Mesendoderm (in vitro differentiated cells): ENCODE data around the gene OR2D3. TPM values are rescaled to one million over a fixed set of nuclear protein-coding genes. Genes with fewer than 3 reads are reported as not detected.

Experiments
- DNase-seq: peaks from one replicate; pipeline ENCODE4 v3.0.0; 2013
- H2AK5ac ChIP-seq: 2 replicates; pipeline ENCODE4 v1.6.1; 2013; ENCODE audit warnings: low read length, inconsistent platforms
- H2BK120ac ChIP-seq: 2 replicates; pipeline ENCODE4 v1.6.1; 2013; ENCODE audit warnings: low read depth, mild to moderate bottlenecking, low read length, moderate library complexity, mixed read lengths
- H2BK15ac ChIP-seq: replicated peaks from 2 replicates; pipeline ENCODE4 v1.6.1; 2013; ENCODE audit warnings: low read depth, mild to moderate bottlenecking, moderate library complexity
- H2BK5ac ChIP-seq: 2 replicates; pipeline ENCODE4 v1.6.1; 2013; ENCODE audit warnings: low read length, inconsistent platforms
- H3K18ac ChIP-seq: 2 replicates; pipeline ENCODE4 v1.6.1; 2013; ENCODE audit warnings: mild to moderate bottlenecking, low read length, mixed read lengths
- H3K23ac ChIP-seq: one replicate; pipeline ENCODE4 v1.6.1; 2013; ENCODE audit warnings: low read length
- H3K27ac ChIP-seq: 2 replicates; pipeline ENCODE4 v1.5.1; 2013; ENCODE audit warnings: low read depth, mild to moderate bottlenecking, inconsistent platforms, low read length, moderate library complexity
- H3K27me3 ChIP-seq: 2 replicates; pipeline ENCODE4 v1.6.1; 2013; ENCODE audit warnings: low read length, control low read depth, mild to moderate bottlenecking, inconsistent platforms; ENCODE audit not compliant: insufficient read depth, poor library complexity
- H3K36me3 ChIP-seq: 2 replicates; pipeline ENCODE4 v1.6.1; 2013; ENCODE audit warnings: low read length, inconsistent platforms; ENCODE audit not compliant: control insufficient read depth, insufficient read depth
- H3K4ac ChIP-seq: one replicate; pipeline ENCODE4 v1.6.1; 2013; ENCODE audit warnings: low read depth, mild to moderate bottlenecking, low read length, moderate library complexity
- H3K4me1 ChIP-seq: 2 replicates; pipeline ENCODE4 v1.6.1; 2013; ENCODE audit warnings: low read depth, low read length, inconsistent platforms; ENCODE audit not compliant: control insufficient read depth
- H3K4me2 ChIP-seq: 2 replicates; pipeline ENCODE4 v1.6.1; 2013; ENCODE audit warnings: low read length
- H3K4me3 ChIP-seq: 2 replicates; pipeline ENCODE4 v1.5.1; 2013; ENCODE audit warnings: mild to moderate bottlenecking, low read length
- H3K56ac ChIP-seq: one replicate; pipeline ENCODE4 v1.6.1; 2013; ENCODE audit warnings: low read length
- H3K79me1 ChIP-seq: 2 replicates; pipeline ENCODE4 v1.6.1; 2013; ENCODE audit warnings: low read length, inconsistent platforms
- H3K79me2 ChIP-seq: 2 replicates; pipeline ENCODE4 v1.6.1; 2013; ENCODE audit warnings: mild to moderate bottlenecking, low read length; ENCODE audit not compliant: control insufficient read depth, insufficient read depth
- H3K9ac ChIP-seq: 2 replicates; pipeline ENCODE4 v1.6.1; 2013; ENCODE audit warnings: low read length, inconsistent platforms
- H4K5ac ChIP-seq: one replicate; pipeline ENCODE4 v1.6.1; 2013; ENCODE audit warnings: low read length
- H4K8ac ChIP-seq: one replicate; pipeline ENCODE4 v1.6.1; 2013; ENCODE audit warnings: low read depth, mild to moderate bottlenecking, control low read depth, low read length, moderate library complexity
- WGBS: extraction: QIAGEN DNeasy Blood & Tissue Kit; methylation state at CpG from one replicate; pipeline ENCODE4 v1.1.7; 2013; ENCODE audit warnings: low lambda C conversion rate, missing lambda C conversion rate; ENCODE audit not compliant: insufficient coverage; ENCODE audit errors: extremely low coverage; 5-methylcytosine and 5-hydroxymethylcytosine counted together
- polyA plus RNA-seq, 2 experiments: library from polyadenylated mRNA; stranded (reverse); fragments of 200-250 nt; gene quantifications; one replicate each; pipeline ENCODE4 v1.2.3, GENCODE V29; 2013

OR2D3 gene, protein sequence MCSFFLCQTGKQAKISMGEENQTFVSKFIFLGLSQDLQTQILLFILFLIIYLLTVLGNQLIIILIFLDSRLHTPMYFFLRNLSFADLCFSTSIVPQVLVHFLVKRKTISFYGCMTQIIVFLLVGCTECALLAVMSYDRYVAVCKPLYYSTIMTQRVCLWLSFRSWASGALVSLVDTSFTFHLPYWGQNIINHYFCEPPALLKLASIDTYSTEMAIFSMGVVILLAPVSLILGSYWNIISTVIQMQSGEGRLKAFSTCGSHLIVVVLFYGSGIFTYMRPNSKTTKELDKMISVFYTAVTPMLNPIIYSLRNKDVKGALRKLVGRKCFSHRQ
- polyA plus RNA-seq (2013, experiment 1 of 2): not detected
- polyA plus RNA-seq (2013, experiment 2 of 2): not detected

DNA sequence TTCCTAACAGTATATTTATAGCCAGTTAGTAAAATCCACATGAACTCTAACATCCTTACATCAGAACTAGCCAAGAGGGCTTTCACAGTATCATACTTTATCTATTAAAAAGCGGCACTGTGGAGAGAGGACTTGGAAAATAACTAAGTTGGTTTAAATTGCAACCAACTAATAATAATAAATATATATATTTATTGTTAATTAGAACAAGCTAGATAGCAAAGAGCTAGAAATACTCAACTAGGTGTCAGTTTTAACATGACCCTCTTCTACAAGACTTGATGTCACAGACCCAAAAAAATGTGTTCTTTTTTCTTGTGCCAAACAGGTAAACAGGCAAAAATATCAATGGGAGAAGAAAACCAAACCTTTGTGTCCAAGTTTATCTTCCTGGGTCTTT, at the start of gene OR2D3:
OR2D3 (plus strand) TSS at position 301 of the 400 bp plus-strand sequence; CDS start at position 301, 0 bp downstream.
- Histone ChIP-seq H3K27me3 (no peaks in the 10 kb centered on the region), H3K36me3 (no peaks in the 10 kb centered on the region), H3K4me2 (no peak within 1 kb of the TSS), H4K5ac (no peak within 1 kb of the TSS), H3K9ac (no peak within 1 kb of the TSS), H2BK120ac (no peak within 1 kb of the TSS), H3K79me1 (no peaks in the 10 kb centered on the region), H3K23ac (no peak within 1 kb of the TSS), H3K56ac (no peak within 1 kb of the TSS), H3K4ac (no peak within 1 kb of the TSS), H3K18ac (no peak within 1 kb of the TSS), H3K4me1 (peaks cover 2% of the 10 kb centered on the region), H3K27ac (no peak within 1 kb of the TSS), H2BK15ac (no peak within 1 kb of the TSS), H3K4me3 (no peak within 1 kb of the TSS), H3K79me2 (no peaks in the 10 kb centered on the region), H4K8ac (no peak within 1 kb of the TSS), H2AK5ac (no peak within 1 kb of the TSS), H2BK5ac (no peak within 1 kb of the TSS)
- WGBS: no CpG with 5 or more reads among the region's 1 CpG
- no peak for DNase-seq

GRCh38 chr11:6871278-6871677, 49.5 kb upstream of the OR2D3 start:
- Histone ChIP-seq H3K4me2 (no peak overlapping the region), H4K8ac (no peak overlapping the region), H3K23ac (no peak overlapping the region), H2BK5ac (no peak overlapping the region), H3K27ac (no peak overlapping the region), H2BK15ac (no peak overlapping the region), H3K27me3 (no peaks in the 10 kb centered on the region), H3K9ac (no peak overlapping the region), H3K4ac (no peak overlapping the region), H3K18ac (no peak overlapping the region), H3K79me2 (no peaks in the 10 kb centered on the region), H2AK5ac (no peak overlapping the region), H3K79me1 (no peaks in the 10 kb centered on the region), H3K4me3 (no peak overlapping the region), H3K36me3 (no peaks in the 10 kb centered on the region), H4K5ac (no peak overlapping the region), H2BK120ac (no peak overlapping the region), H3K56ac (no peak overlapping the region), H3K4me1 (no peaks in the 10 kb centered on the region)
- no peak for DNase-seq
- no CpG with 5 or more reads among the region's 1 CpG for WGBS

DNA sequence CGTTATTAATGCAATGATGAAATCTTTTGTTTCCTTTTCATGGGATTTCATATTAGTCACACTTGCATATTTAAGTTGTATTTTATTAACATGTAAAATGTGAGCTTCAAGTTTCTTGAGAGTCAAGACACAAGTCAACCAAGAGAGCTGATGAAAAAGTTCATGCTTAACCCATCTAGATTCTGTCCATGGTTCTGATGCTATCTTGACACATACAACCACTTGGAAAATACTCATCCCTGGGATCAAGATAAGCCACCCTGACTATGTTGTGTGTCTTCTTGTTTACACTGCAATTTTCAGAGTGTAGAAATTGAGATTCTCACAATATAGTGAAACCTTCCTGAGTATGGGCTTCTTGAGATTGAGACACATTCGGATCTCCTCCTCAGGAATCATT, 45.0 kb upstream of the OR2D3 start:
- Histone ChIP-seq H3K4me1 (no peaks in the 10 kb centered on the region), H2BK15ac (no peak overlapping the region), H3K4ac (no peak overlapping the region), H3K9ac (no peak overlapping the region), H3K4me3 (no peak overlapping the region), H3K23ac (no peak overlapping the region), H3K27ac (no peak overlapping the region), H3K79me1 (no peaks in the 10 kb centered on the region), H4K8ac (no peak overlapping the region), H4K5ac (no peak overlapping the region), H2BK5ac (no peak overlapping the region), H2BK120ac (no peak overlapping the region), H3K18ac (no peak overlapping the region), H3K36me3 (no peaks in the 10 kb centered on the region), H2AK5ac (no peak overlapping the region), H3K4me2 (no peak overlapping the region), H3K79me2 (no peaks in the 10 kb centered on the region), H3K27me3 (no peaks in the 10 kb centered on the region), H3K56ac (no peak overlapping the region)
- no peak for DNase-seq
- WGBS: no CpG with 5 or more reads among the region's 2 CpGs

DNA sequence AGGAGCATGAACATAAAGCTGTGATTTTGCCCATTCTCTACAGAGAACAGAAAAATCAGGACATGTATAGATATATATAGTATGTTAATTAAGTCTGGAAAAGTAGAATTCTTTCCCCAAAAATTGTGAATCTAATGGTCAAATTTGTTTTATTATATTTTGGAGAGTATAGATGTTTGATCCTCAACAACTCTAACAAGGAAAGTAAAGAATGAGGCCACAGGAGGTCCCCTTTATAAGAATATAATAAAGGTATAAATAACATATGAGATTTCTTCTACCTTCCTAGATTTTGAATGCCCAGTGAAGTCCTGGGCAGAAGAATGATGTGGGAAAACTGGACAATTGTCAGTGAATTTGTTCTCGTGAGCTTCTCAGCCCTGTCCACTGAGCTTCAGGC, 44.5 kb upstream of the OR2D3 start, which contains the start of gene OR10A4:
OR10A4 (plus strand) TSS at position 301 of the 400 bp plus-strand sequence; CDS start at position 324, 23 bp downstream.
- H4K5ac ChIP-seq: no peak within 1 kb of the TSS
- no peak within 1 kb of the TSS for H3K56ac ChIP-seq
- no peak within 1 kb of the TSS for H2BK15ac ChIP-seq
- no peak within 1 kb of the TSS for H3K9ac ChIP-seq
- no peaks in the 10 kb centered on the region for H3K27me3 ChIP-seq
- H3K27ac ChIP-seq: no peak within 1 kb of the TSS
- H3K36me3 ChIP-seq: no peaks in the 10 kb centered on the region
- H3K79me2 ChIP-seq: no peaks in the 10 kb centered on the region
- H2BK120ac ChIP-seq: no peak within 1 kb of the TSS
- H4K8ac ChIP-seq: no peak within 1 kb of the TSS
- no peak within 1 kb of the TSS for H3K4ac ChIP-seq
- no peak within 1 kb of the TSS for H2BK5ac ChIP-seq
- H3K4me3 ChIP-seq: no peak within 1 kb of the TSS
- H3K79me1 ChIP-seq: no peaks in the 10 kb centered on the region
- no peak within 1 kb of the TSS for H3K23ac ChIP-seq
- H3K4me1 ChIP-seq: no peaks in the 10 kb centered on the region
- H2AK5ac ChIP-seq: no peak within 1 kb of the TSS
- no CpG with 5 or more reads among the region's 1 CpG for WGBS
- no peak within 1 kb of the TSS for H3K4me2 ChIP-seq
- no peak for DNase-seq
- H3K18ac ChIP-seq: no peak within 1 kb of the TSS

DNA sequence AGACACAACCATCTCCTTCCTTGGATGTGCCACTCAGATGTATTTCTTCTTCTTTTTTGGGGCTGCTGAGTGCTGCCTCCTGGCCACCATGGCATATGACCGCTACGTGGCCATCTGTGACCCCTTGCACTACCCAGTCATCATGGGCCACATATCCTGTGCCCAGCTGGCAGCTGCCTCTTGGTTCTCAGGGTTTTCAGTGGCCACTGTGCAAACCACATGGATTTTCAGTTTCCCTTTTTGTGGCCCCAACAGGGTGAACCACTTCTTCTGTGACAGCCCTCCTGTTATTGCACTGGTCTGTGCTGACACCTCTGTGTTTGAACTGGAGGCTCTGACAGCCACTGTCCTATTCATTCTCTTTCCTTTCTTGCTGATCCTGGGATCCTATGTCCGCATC, 43.9 kb upstream of the OR2D3 start:
- no peak overlapping the region for H3K27ac ChIP-seq
- no peaks in the 10 kb centered on the region for H3K36me3 ChIP-seq
- no peak overlapping the region for H3K4ac ChIP-seq
- no peak overlapping the region for H2AK5ac ChIP-seq
- H3K56ac ChIP-seq: no peak overlapping the region
- no peak overlapping the region for H3K4me3 ChIP-seq
- H3K4me1 ChIP-seq: no peaks in the 10 kb centered on the region
- WGBS: no CpG with 5 or more reads among the region's 3 CpGs
- H4K5ac ChIP-seq: no peak overlapping the region
- H3K18ac ChIP-seq: no peak overlapping the region
- DNase-seq: no peak
- H3K79me1 ChIP-seq: no peaks in the 10 kb centered on the region
- H4K8ac ChIP-seq: no peak overlapping the region
- H3K4me2 ChIP-seq: no peak overlapping the region
- no peak overlapping the region for H2BK5ac ChIP-seq
- H3K23ac ChIP-seq: no peak overlapping the region
- H2BK15ac ChIP-seq: no peak overlapping the region
- no peak overlapping the region for H2BK120ac ChIP-seq
- no peaks in the 10 kb centered on the region for H3K27me3 ChIP-seq
- no peaks in the 10 kb centered on the region for H3K79me2 ChIP-seq
- H3K9ac ChIP-seq: no peak overlapping the region

- Histone ChIP-seq H2BK5ac (no peak overlapping the region), H3K4me3 (no peak overlapping the region), H3K18ac (no peak overlapping the region), H2AK5ac (no peak overlapping the region), H2BK15ac (no peak overlapping the region), H4K8ac (no peak overlapping the region), H3K27ac (no peak overlapping the region), H4K5ac (no peak overlapping the region), H3K4ac (no peak overlapping the region), H3K79me2 (no peaks in the 10 kb centered on the region), H2BK120ac (no peak overlapping the region), H3K27me3 (no peaks in the 10 kb centered on the region), H3K9ac (no peak overlapping the region), H3K4me1 (no peaks in the 10 kb centered on the region), H3K56ac (no peak overlapping the region), H3K36me3 (no peaks in the 10 kb centered on the region), H3K23ac (no peak overlapping the region), H3K4me2 (no peak overlapping the region), H3K79me1 (no peaks in the 10 kb centered on the region)
- DNase-seq: no peak
These were observed 38.1 kb upstream of the OR2D3 start for GRCh38 chr11:6882751-6883150.
